Measurements from ENCODE around the gene AP4M1.

AP4M1 gene

DNA sequence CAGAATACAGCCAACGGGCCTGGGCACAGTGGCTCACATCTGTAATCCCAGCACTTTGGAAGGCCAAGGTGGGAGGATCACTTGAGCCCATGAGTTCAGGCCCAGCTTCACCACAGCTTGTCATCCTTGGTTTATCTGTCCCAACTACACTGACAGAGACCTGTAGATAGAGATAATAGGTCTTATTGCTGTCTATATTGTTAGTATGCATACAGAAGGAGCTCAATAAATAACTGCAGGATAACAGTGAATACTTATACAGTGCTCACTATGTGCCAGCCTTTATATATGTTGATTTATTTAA, 19.2 kb downstream of the AP4M1 start:
- no peaks in the 10 kb centered on the region for H3K9me2 ChIP-seq (replicated peaks; ENCODE audit: low read depth, low read length)
- H3K4me1 ChIP-seq (ENCODE audit: insufficient read depth, low read length, poor library complexity, severe bottlenecking), result peaks cover 26% of the 10 kb centered on the region
- no peaks in the 10 kb centered on the region; the same call in 1 of the 2 replicates for H3F3A ChIP-seq (ENCODE audit: low read depth)
- peak overlapping the region; percentile 78; the same call in 1 of the 2 replicates for H2AFZ ChIP-seq (ENCODE audit: low read length)
- H3K9ac ChIP-seq (ENCODE audit: low read depth, low read length, poor library complexity, severe bottlenecking), result peak overlapping the region; percentile 91
- TF ChIP-seq CTCF (conservative IDR thresholded peaks at IDR 0.05; ENCODE audit: low read length) (no peak), EZH2phosphoT487 (IDR thresholded peaks at IDR 0.05; ENCODE audit: borderline replicate concordance) (no peak)
- H3K9me3 ChIP-seq (ENCODE audit: insufficient read depth, low read depth, low read length), result no peaks in the 10 kb centered on the region
- peak overlapping the region; percentile 99 for H3K4me3 ChIP-seq (ENCODE audit: low read length, poor library complexity, severe bottlenecking)
- H3K79me2 ChIP-seq (ENCODE audit: insufficient read depth, low read length), result peaks cover 40% of the 10 kb centered on the region
- peaks cover 4% of the 10 kb centered on the region for H4K20me1 ChIP-seq (ENCODE audit: insufficient read depth, low read length, poor library complexity, severe bottlenecking)
- peak overlapping the region; percentile 91 for H3K4me2 ChIP-seq (ENCODE audit: low read depth, low read length, poor library complexity, severe bottlenecking)
- no peaks in the 10 kb centered on the region for H3K36me3 ChIP-seq (ENCODE audit: insufficient read depth, low read length)
- no peaks in the 10 kb centered on the region for H3K27me3 ChIP-seq (ENCODE audit: insufficient read depth, low read length, poor library complexity, severe bottlenecking)

DNA sequence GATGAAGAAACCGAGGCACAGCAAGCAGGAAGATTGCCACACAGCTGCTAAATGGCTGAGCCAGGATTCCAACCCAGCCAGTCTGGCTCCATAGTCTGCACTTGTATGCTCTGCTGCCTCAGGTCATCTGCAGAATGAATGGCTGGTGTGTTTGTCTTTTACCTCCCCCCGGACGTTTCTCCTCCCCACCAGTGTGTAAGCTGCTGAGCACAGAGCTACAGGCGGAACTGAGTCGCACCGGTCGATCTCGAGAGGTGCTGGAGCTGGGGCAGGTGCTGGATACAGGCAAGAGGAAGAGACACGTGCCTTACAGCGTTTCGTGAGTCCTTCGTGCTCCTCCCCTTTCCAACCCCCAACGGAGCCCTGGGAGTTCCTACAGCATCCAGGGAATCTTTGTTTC, 20.6 kb downstream of the AP4M1 start:
- H3K9me3 ChIP-seq (ENCODE audit: insufficient read depth, low read depth, low read length), result no peaks in the 10 kb centered on the region
- H3K4me3 ChIP-seq (ENCODE audit: low read length, poor library complexity, severe bottlenecking), result no peak overlapping the region
- no peak overlapping the region for H3K9ac ChIP-seq (ENCODE audit: low read depth, low read length, poor library complexity, severe bottlenecking)
- no peak overlapping the region for H2AFZ ChIP-seq (ENCODE audit: low read length)
- peaks cover 48% of the 10 kb centered on the region for H3K79me2 ChIP-seq (ENCODE audit: insufficient read depth, low read length)
- no peaks in the 10 kb centered on the region; the same call in 1 of the 2 replicates for H3F3A ChIP-seq (ENCODE audit: low read depth)
- H3K4me2 ChIP-seq (ENCODE audit: low read depth, low read length, poor library complexity, severe bottlenecking), result no peak overlapping the region
- H4K20me1 ChIP-seq (ENCODE audit: insufficient read depth, low read length, poor library complexity, severe bottlenecking), result peaks cover 4% of the 10 kb centered on the region
- TF ChIP-seq CTCF (conservative IDR thresholded peaks at IDR 0.05; ENCODE audit: low read length) (no peak), EZH2phosphoT487 (IDR thresholded peaks at IDR 0.05; ENCODE audit: borderline replicate concordance) (no peak)
- no peaks in the 10 kb centered on the region for H3K36me3 ChIP-seq (ENCODE audit: insufficient read depth, low read length)
- peaks cover 32% of the 10 kb centered on the region for H3K4me1 ChIP-seq (ENCODE audit: insufficient read depth, low read length, poor library complexity, severe bottlenecking)
- H3K27me3 ChIP-seq (ENCODE audit: insufficient read depth, low read length, poor library complexity, severe bottlenecking), result no peaks in the 10 kb centered on the region
- H3K9me2 ChIP-seq (replicated peaks; ENCODE audit: low read depth, low read length), result no peaks in the 10 kb centered on the region

GRCh38 chr7:100122568-100122967, 21.1 kb downstream of the AP4M1 start:
- no peak overlapping the region for H3K4me3 ChIP-seq (ENCODE audit: low read length, poor library complexity, severe bottlenecking)
- peaks cover 4% of the 10 kb centered on the region for H4K20me1 ChIP-seq (ENCODE audit: insufficient read depth, low read length, poor library complexity, severe bottlenecking)
- H3F3A ChIP-seq (ENCODE audit: low read depth), result no peaks in the 10 kb centered on the region; the same call in 1 of the 2 replicates
- no peak for TF ChIP-seq CTCF (conservative IDR thresholded peaks at IDR 0.05; ENCODE audit: low read length)
- TF ChIP-seq EZH2phosphoT487 (IDR thresholded peaks at IDR 0.05; ENCODE audit: borderline replicate concordance), result no peak
- no peak overlapping the region for H3K4me2 ChIP-seq (ENCODE audit: low read depth, low read length, poor library complexity, severe bottlenecking)
- no peak overlapping the region for H2AFZ ChIP-seq (ENCODE audit: low read length)
- no peaks in the 10 kb centered on the region for H3K36me3 ChIP-seq (ENCODE audit: insufficient read depth, low read length)
- peaks cover 32% of the 10 kb centered on the region for H3K4me1 ChIP-seq (ENCODE audit: insufficient read depth, low read length, poor library complexity, severe bottlenecking)
- no peak overlapping the region for H3K9ac ChIP-seq (ENCODE audit: low read depth, low read length, poor library complexity, severe bottlenecking)
- peaks cover 48% of the 10 kb centered on the region for H3K79me2 ChIP-seq (ENCODE audit: insufficient read depth, low read length)
- H3K9me3 ChIP-seq (ENCODE audit: insufficient read depth, low read depth, low read length), result no peaks in the 10 kb centered on the region
- no peaks in the 10 kb centered on the region for H3K9me2 ChIP-seq (replicated peaks; ENCODE audit: low read depth, low read length)
- H3K27me3 ChIP-seq (ENCODE audit: insufficient read depth, low read length, poor library complexity, severe bottlenecking), result no peaks in the 10 kb centered on the region

All from Loucy (cell line).